Activated CD4-positive, alpha-beta T cell treated with anti-CD3 and anti-CD28 coated beads for 4 hours (primary cell): ENCODE results near the gene SPAG16.

Source experiments
- DNase-seq, 2 donors: peaks; one replicate each; pipeline ENCODE4 v3.0.0-alpha.2; 2020

SPAG16 gene

DNA sequence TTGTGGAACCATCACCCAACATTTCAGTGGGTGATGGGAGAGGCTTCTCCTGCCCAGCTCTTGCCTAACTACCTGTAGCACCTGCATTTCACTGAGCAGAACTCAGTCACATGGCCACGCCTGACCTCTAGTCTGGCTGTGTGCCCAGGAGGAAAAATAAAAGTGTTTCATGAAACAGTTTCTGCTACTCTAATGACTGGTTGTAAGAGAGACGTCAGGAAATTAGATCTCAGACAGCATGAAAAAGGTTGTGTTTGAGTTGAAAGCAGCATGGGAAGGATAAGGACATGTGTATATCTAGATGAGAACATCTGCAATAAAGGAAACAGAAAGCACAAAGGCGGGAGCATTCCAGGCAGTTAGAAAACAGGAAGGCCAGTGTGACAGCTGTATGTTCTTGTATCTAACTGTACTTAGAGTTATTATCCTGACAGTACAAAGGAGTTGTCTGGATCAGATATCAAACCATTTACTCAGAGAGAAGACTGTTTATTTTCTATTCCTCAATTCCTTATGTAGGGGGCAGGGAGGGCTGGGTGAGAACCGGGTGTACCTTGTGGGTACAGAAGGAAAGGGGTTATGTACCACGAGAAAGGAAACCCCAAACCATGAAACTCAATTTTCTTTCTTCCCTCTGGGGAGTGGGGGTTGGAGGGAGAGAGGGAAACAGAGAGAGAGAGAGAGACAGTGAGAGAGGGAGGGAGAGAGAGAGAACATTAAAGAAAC, 819.2 kb downstream of the SPAG16 start:
- no peak for DNase-seq

DNA sequence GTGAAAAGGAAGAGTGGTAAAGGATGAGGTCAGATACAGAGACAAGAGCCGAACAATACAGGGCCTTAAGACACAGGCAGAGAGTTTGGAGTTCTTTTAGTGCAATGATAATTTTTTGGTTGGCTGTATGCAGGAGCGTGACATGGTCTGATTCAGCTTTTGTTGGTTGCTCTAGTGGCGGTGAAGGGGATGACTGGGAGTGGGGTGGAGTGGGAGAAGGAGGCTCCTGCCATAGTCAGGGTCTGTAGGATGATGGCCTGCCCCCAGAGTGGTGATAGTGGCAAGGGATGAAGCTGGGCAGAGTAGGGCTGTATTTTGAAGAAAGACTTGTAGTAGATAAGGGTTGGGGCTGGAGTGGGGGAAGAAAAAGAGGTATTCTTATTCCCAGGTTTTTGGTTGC, 820.0 kb downstream of the SPAG16 start:
- DNase-seq: no peak

DNA sequence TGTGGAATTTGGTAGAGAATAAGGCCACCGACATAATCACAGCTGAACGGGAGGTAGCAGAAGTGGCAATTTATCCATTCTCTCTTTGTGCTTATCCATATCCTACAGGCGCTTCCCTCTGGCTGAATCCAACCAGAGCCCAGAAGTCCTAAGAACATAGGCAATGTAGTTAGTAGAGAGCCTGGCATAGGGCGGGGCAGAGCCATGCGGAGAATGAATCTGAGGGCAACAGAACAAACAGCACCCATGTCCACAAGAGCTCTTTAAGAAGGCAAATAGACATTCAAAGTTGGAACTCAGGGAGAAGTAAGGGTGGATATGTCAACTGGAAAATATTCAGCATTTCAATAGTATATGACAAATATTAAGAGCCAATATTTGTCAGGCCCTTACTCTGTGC, 820.7 kb downstream of the SPAG16 start:
- no peak for DNase-seq

DNA sequence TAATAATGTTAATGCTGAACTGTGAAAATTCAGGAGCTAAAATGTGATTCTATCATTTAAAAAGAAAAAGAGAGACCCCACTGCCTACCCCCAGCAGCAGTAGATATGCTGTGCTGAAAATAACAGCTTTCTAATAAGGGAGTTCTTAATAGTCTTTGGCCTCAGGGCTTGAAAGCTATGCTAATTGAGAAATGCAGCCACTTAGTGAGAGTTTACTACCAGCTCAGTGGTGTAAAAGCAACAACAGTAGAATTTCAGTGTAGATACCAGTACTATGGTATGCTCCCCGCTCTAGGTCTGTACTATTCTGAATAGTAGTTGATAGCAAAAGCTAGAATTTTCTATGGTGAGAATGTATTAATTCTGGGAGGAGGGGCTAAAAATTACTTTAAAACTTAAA, 823.5 kb downstream of the SPAG16 start:
- DNase-seq: no peak

DNA sequence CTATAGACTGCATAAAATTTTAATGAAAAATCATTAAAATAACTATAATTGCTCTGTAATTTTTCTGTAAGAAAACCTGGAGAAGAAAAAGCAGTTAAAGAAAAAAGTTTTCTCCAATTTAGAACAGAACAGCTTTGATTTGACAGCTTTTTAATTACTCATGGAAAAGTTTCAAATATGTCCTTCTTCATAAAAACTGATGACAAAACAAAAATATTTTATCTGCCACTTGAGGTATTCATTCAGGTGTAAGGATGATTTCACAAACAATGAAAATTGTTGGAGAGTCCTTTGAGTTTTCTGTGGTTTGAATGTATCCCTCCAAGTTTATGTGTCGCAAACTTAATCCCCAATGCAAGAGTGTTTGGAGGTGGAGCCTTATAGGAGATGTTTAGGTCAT, 824.3 kb downstream of the SPAG16 start:
- DNase-seq: no peak

DNA sequence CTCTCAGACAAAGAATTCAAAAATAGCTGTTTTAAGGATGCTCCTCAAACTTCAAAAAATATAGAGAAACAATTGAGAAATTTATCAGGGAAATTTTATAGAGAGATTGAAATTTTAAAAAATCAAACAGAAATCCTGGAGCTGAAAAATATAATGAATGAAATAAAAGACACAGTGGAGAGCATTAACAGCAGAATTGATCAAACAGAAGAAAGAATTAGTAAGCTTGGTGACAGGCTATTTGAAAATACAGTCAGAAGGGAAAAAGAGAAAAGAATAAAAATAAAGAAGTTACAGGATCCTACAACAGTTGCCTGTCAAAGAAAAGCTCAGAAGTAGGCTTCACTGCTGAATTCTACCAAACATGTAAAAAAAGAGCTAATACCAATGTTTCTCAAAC, 832.8 kb downstream of the SPAG16 start:
- no peak for DNase-seq

DNA sequence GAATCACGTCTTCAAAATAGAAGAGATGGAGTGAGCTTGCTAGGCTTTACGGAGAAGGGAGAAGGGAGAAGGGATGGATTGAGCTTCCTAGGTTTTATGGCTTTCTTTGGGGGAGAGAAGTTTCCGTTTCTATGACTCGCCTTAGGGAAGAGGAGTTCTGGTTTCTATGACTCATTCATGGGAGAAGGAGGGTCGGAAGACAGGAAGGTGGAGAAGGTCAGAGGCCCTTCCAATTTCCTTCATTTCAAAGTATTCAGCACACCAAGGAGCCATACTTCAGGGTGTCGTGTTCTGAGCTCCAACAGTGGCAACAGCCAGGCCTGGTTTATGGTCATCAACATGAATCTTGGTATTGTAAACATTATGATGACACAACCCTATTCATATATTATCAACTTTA, 841.9 kb downstream of the SPAG16 start:
- DNase-seq: no peak

DNA sequence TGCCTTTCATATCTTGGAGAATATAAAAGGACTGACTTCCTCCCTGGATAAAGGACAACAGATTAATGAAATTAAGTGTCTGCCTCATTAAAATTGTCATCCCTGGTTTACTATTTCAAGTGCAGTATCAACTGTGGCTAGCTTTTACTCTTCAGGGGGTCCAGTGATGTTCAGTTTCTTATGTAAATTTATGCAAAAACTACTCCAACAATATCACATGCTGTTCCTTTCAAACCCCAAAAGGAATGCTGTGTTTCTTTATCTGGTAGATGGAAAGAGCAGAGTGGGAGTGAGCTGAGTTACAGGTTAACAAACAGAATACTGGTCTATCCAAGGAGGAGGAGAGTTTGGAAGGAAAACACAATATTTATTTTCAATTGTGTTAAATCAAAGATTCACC, 842.9 kb downstream of the SPAG16 start:
- no peak for DNase-seq

DNA sequence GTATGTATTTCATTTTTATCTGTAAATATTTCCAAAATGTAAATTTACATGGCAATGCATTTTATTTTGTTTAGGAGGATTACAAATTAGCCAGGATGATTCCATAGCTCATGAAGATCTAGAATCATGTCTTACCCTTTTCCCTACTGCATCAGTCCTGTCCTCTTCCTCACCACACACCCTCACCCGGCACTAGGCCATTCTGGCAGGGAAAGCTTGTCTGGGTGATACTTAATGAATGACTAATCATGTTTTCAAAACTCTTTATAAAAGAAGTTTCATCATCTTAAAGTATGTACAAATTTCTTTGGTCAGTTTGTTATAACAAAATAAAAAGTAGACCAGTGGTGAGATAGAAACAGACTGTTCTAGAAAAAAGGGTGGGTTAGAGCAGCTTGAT, 843.3 kb downstream of the SPAG16 start:
- DNase-seq: no peak

DNA sequence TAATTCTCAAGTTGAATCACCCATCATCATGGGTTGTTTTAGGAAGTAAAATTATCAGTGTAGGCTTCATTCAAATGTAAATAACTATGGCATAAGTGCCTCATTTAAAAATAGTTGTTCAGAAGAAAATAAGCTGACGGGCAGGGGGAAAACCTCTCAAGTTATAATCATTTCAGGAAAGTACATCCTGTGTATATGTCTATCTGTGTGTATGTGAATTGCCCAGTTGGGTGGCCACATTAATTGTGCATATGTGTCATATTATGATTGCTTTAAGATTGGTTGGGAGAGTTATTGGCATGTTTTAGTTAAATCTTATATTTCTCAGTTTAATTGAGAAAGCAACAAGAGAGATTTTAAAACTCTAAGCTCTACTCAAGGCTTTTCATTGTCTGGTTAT, 843.8 kb downstream of the SPAG16 start:
- DNase-seq: no peak

DNA sequence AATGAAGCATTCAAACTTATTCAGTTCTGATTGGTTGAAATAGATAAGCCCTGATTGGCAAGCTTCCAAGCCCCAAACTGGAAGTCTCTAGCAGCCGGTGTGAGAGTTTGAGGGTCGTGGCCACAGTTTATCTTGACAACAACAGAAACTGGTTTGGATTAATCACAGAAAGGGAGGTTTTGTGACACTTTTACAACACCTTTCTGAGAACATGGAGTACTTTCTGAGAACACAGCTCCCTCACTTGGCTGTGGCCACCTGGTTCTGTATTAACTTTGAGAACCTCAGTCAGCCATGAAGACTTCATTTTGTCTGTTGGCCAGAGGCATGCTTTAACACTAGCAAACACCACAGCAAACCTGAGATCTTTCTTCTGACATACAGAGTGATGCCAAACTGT, 845.9 kb downstream of the SPAG16 start:
- no peak for DNase-seq

DNA sequence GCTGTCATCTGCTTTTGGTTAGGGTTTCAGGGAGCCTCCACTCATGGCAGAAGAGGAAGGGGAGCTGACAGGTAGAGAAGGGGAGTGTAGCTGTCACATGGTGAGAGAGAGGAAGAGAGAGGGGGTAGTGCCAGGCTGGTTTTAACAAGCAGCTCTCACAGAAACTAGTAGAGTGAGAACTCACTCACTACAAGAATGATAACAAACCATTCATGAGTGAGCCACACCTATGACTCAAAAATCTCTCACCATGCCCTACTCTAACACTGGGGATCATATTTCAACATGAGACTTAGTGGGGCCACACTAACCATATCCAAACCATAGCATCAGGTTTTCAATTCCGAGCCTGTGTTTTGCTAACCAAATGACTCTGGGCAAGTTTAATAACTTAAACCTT, 851.7 kb downstream of the SPAG16 start:
- no peak for DNase-seq

DNA sequence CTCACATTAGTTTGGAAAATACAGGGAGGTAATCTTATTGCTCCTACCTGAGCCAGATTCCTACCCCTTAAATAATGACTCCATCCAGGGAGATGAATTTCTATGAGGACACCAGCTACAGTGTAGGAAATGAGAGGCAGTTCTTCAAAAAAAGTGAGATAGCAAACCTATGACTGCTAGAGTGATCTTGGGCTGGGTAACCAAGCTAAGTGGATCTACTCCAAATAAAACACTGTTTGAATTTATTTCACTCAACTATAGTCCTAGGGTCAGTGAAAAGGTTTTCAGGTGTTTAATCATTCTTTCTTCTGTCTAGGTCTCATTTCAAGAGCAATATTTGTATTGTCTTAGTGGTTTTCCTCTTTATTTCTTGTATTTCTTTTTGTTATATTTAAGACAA, 854.5 kb downstream of the SPAG16 start:
- DNase-seq: no peak

DNA sequence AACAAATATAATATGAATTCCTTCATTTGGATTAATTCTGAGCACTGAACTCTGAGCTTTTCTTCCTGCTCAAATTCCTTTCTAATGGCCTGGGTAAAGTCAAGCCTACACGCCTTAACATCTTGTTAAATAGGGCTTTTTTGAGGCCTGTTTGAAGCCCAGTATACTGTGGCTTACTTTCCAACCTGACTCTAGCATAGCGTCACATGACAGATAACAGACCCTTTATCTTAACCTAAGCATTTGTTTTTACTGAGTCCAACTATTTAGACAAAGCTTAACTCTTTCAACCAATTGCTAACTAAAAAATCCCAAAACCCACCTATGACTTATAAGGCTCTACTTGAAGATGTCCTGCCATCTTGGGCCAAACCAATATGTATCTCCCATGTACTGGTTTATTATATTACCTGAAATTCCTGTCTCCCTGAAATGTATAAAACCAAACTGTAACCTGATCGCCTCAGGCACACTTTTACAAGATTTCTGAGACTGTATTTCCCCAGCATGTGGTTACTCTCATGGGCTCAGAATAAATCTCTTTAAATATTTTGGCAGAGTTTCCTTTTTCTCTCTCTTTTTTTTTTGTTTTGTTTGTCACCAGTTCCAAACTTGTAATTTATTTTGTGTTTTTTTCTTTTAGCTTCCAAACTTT, 855.5 kb downstream of the SPAG16 start:
- DNase-seq: no peak

DNA sequence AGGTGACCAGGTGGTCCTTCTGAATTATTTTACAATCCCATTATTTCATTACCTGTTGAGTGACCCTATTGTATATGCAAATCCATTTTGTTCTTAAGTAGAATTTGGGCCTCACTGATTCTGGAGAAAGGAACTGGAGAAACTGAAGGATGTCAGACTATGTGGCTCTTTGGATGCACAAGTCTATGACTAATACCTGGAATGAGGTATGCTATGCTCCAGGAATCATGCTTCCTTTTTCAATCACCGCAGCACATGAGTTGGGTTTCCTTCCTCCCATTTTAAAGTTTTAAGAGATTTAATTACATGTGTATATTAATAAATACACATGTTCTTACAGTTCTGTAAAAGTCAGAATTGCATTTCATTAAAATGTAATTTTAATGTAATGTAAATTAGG, 872.7 kb downstream of the SPAG16 start:
- no peak for DNase-seq

DNA sequence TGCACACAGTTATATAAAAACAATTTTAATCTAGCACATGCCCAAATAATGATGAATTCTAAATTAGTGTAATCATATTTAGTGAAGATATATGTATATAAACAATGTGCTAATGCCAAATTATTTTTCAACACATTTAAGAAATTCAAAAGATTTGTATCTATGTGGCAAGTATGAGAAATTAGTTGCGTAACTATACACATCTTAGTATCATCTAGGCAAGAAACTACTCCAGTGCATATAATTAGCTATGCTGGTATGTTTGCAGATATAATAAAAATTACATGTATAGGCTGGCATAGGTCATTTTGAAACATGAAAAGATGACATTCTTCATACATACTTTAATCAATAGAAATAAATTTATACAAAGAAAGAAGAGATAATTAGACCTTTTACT, 874.6 kb downstream of the SPAG16 start:
- DNase-seq: no peak

DNA sequence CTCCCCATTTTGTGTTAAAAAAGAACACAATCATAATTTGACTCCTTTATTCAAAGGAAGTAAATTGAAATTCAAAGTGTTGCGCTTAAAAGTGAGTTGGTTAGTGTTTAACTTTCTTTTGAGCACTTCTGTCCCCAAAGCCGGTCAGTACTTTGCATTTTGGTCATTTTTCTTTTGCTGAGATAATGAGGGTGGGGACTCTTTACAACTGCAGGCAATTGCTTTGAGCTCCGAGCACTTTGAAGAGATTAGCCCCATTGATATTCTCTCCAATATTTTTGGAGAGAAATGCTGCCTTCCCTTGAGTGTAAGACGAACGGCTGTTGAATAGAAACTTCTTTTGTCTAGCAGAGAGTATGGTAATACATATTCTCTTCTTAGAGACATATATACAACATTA, 885.0 kb downstream of the SPAG16 start:
- DNase-seq: no peak

DNA sequence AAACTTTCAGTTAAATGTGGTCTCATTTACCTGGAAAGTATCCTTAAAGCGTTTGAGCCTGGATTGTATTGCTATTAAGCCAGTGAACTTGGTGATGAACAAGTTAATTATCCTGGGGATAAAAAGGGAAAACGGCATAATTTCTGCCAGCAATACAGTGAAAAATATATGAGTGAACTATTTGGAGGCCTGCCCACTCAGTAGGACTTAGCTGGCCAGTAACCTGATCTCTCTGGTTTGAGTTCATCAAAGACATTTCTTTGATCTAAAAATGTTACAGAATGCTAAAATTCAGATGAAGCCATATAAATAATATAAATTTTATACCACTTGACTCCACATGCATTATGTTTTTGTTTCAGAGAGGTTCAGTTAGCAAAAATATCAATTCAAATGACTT, 885.5 kb downstream of the SPAG16 start:
- no peak for DNase-seq

DNA sequence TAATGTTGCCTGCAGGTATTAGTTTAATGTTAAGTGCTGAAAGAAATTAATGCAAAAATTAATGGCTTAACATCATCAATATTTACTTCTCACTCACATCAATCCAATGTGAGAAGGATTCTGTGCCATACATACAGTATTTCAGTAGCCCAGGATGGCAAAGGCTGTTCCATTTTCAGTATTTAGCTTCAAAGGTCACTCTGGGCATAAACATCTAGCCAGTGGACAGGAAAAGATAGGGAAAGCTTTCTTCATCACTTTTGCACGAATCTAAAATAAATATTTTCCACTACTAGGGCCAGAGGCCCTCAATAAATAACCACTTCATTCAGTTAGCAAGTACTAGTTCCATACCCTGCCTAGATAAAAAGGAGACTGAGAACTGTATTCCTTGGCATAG, 890.3 kb downstream of the SPAG16 start:
- DNase-seq: no peak

DNA sequence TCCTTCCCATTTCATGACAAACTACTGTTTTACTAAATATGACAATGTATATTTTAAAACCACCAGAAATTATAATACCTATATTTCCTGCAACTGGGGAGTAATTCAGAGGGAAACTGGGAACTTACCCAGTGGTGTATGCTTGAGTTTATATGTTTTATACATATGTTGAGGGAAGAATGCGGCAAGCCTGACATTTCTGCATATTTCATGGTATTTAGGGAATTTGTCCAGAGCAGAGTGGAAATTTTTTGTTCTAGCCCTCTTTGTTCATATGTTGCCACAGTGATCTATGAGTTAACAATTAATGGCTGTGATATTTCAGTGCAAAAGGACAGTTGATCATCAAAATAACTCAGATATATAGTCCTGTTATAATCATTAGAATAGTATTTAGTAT, 895.8 kb downstream of the SPAG16 start:
- DNase-seq: no peak

DNA sequence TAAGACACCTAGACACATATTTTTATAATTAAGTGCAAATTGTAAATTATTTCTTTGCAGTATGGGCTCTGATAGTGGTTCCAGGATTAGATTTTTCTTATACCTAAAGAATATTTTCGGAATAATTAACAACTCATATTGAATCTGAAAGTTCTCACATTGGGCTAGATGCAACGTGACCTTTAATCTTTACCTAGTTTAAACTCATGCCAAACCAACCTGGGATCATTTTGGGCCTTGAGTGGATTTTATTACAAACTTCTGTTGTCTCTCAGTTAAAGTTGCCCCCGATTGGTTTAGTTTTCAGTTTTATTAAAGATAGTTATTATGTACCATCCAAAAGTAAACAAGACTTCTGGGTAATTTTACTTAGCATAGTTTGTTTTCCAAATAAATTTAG, 896.4 kb downstream of the SPAG16 start:
- no peak for DNase-seq

DNA sequence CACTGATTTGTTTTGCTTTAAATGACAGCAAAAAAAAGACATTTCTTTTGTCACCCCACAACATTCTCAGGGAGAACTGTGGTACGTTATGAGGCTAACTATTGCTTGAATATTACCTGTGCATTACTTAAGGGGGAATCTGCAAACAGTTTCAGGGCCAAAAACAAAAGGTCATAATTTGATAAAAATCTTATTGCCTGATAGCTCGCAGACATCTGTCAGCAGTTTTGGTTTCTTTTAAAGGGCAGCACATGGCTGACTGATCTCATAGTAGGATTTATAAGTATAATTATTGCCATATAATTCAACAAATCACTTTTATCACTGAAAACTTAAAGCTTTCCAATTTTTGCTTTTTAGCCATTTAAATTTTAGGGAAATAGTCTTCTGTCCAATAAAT, 900.2 kb downstream of the SPAG16 start:
- no peak for DNase-seq

DNA sequence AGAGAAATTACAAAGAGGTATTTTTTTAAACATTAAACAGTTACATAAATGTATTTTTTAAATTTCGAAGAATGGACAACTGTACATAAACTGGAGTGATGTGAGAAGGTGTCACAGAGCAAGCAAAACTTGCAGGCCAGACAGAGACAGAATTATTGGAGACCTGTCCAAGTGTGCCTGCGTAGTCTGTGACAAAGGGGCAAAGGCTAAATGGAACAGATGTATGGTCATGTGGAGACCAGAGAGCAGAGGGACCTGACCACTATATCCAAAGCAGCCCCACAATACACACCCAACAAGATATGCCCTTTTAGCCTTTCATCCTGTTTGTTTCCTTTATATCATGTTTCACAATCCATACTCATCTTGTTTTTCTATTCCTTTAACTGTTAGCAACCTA, 901.3 kb downstream of the SPAG16 start:
- DNase-seq: no peak

DNA sequence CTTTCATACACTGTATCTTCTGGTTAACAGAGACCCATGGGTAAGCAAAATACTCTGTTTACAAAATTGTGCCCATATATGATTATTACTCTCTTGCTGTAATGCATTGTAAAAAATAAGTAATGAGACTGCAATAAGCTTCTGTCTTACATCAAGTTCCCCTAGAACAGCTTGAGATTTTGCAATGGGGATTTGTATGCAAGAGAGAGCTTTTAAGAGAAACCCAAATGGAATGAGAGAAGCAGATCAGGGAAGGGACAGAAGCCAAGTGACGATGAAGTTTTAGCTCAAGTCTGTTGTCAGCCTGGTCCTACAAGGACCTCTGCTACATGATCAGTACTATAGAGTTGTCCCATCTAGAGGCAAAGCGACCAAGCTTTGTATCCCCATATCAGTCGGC, 908.4 kb downstream of the SPAG16 start:
- DNase-seq: no peak

DNA sequence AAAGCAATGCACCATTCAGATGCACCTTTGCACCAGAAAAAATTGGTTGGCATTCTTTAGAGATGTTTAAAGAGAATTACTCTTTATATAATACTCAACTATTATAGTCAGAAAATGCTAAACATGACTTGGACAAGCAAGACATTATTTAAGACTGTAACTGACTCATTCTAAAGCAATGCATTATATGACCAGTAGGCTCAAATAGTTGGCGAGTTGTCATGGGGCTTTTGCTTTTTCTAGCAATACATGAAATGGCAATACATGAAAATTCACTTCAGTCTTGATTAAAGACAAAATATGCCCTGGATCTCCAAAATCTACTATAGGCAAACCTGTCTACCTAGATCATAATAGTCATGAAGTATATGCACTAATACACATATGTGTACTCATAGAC, 909.7 kb downstream of the SPAG16 start:
- DNase-seq: no peak
